IPS-NIHi7 (cell line): ENCODE measurements around the gene POLA1.

Experiments used
- DNase-seq: peaks from one replicate; pipeline ENCODE4 v3.0.0; 2012; ENCODE audit warnings: mixed read lengths; ENCODE audit errors: extremely low spot score

POLA1 gene

DNA sequence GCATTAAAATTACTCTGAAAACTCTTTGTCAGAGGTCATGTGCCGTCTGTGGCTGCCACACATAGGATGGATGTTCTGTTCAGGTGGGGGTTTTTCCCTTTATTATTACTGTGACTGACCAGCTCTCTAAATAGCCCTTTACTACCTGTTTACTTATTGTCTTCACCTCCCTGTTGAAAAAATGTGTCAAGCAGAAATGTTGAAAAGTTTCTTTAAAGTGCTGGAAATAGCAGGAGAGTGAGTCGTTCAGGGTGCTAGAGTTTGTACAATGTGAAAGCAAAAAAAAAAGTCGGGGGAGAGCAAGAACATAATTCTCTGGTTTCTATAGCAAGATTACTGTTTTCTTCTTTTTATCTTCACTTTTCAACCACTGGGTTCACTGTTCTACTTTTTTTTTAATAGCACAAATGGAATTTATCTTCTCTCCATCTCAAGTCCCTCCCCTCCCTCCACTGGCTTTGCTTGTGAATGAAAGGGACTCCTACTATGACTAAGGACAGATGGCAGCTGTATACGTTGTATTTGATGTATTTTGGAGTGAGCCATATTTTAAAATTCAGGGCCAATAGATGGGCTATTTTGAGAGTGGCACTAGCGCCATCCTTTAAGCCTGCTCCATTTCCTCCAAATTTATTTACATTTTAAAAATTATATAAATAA is 288.7 kb downstream of the POLA1 start:
- no peak for DNase-seq

DNA sequence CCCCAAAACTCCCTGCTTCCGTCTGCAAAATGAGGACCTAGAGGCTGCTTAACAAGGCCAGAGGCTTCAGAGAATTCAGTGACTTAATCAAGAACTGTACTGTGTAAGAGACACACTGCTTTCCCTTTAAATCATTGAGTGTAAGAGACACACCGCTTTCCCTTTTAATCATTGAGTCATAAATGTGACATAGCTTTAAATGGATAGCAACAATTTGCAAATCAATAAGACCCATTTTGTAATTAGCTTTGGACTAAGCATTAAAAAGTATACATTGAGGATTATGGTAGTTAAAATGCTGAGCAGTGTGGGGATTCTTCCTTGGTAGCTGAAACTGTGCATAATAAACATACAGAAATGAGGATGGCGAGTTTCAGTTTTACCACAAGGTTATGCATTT is 290.2 kb downstream of the POLA1 start:
- no peak for DNase-seq

DNA sequence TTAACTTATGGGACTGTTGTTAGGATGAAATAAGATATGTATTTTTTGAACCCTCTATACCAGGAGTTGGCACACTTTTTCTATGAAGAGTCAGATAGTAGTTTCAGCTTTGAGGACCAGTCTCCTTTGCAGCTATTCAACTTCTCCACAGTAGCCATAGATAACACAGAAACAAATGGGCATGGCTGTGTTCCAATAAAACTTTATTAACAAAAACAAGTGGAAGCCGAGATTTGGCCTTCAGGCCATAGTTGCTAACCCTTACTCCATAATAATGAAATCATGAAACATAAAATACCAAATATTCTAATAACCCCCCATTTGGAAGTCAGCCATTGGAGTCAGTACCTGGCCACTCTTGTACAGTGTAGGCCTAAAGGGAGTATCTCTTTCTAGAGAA is 291.4 kb downstream of the POLA1 start:
- DNase-seq = no peak

DNA sequence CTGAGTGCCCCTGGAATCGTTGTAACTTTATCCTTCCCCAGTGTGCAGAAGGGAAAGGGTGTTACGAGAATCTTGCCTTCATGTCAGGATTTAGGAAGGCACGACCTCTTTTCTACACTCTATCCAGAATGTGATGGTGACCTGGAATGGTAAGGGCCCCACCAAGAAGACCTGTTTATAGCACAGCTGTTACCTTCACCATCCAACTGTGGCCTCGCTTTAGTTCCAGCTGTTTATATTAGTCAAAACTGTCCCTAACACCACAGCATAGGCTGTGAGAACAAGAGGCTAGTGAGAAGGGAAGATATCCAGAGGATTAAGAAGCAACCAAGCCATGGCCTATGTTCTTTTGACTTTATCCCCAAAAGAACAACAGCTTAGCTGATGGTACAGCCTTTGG is 294.0 kb downstream of the POLA1 start:
- DNase-seq = no peak

DNA sequence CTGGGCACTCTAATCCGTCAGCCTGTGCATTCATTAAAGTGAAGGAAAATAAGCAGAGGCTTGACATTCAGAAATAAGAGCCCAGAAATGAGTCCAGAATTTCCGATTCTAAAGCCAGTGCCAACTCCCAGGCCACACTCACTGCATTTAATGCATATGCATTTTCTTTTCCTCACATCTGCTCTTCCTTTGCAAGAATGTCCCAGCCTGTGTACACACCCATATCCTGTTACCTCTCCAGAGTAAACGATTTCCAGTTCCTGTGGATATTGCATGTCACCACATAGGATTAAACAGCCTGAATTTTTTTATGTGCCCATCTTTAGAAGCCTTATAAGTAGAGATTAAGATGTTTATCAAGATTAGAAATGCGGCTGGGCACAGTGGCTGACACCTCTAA is 294.6 kb downstream of the POLA1 start:
- no peak for DNase-seq

DNA sequence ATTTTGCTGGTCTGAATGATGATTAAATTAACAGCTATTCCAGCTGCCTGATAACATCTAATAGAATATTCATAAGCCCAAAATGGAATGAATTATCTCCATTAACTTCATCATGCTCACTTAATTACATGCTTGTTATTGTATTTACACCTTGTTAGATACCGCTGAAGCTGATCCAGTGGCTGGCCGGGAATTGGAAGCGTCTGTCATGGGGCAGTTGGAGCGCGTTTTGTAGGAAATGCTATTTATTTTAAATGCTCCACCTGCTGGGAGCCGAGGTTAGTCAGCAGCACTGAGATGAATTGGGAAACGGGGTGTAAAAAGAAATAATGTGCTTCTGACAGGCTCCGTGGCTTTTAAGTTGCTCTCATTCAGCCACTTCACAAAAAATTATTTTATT is 296.8 kb downstream of the POLA1 start:
- peak; percentile 66 for DNase-seq

DNA sequence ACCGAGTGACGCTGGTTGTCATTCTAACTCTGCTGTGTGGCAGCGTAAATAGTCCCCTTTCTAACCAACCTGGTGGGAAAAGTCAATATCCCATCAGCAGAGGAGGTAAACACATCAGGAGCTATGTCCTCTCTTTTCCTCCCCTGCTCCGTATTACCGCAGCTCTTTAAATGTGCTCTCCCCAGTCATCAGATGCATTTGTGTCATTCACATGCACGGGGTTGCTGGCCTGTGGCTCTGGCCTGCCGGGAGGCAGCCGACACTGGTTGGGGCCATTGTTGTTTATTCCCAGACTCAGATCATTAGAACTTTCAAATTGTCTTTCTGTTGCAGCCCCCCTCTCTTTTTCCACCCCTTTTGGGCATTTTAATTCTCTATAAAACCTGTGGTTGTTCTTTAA is 300.2 kb downstream of the POLA1 start:
- peak; percentile 39 for DNase-seq

DNA sequence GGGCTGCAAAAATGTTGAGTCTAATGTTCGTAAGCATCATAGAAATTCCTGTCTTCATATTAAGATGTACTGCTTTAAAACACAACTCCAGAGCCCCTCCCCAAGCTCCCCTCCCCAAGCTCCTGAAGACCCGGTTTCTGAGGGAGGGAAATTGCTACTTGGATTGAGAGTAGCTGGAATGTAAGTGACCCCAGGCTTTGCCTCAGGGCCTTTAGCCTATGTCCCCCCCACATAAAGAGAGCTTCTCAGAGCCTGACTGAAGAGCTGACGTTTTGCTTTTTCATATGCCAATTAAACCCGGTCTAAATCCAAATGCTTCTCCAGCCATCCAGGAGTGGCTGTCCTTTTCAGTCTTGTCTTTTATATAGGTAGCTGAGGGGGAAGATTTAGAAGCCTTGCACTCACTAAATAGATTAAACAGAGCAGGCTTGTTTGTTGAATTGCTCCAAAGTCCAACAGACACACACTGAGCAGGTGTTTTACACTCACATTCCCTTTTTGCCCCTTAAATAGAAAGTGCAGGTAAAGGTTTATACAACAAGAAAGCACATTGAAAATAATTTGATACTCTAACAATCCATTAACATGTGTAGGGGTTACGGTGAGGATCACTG is 302.5 kb downstream of the POLA1 start:
- DNase-seq = peak; percentile 30

DNA sequence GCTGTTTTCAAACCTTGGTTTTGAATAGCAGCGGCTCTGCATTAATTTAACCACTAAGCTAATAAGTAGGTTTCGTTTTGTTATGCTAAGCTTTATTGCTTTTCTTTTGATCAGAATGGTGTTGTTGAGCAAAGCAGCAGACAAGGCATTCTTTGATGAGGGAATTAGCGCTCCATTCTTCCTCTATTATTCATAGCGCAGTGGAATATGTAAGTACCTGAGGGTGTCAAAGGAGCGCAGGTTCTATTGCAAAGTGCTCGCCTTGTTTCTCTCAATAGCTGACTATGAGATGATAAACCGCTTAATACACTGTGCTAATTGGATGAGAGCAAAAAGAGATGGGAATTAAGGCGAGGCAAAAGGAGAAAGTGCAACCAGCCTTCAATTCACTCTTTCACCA is 305.8 kb downstream of the POLA1 start:
- no peak for DNase-seq

DNA sequence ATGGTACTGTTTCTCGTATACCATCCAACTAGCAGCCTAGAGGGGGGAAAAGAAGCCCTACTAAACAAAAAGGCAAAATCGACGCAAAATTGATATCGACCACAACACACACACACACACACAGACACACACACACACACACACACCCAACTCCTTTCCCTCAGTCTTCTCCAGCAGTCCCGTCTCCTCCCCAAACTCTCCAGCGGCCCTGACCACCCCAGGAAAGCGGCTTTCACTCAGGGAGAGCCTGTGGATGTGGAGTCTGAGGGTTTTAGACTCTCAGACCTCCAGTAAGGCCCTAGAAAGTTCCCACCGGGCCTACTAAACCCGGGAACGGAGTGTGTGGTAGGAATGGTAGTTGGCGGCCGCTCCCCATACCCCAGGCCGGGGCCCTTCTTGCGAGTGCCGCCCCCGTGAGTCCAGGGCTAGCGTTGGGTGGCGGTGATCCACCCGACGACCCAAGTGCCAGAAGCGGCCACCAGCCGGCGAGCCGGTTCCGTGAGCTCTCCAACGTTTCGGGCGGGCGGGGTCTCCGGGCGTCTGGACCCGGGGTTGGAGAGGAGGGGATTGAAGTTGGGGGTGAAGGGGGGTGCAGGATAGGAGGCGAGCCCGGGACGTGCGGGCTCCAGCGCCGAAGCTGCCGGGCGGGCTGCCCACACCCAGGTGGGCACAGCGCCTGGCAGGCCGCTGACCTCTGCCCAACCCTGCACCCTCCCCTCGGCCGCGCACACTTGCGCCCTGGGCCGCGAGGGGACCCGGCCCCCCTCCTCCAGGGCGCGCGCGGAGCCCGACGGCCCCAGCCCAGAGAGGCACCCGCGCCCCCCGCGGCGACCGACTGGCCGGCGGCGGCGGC is 308.3 kb downstream of the POLA1 start:
- no peak for DNase-seq

DNA sequence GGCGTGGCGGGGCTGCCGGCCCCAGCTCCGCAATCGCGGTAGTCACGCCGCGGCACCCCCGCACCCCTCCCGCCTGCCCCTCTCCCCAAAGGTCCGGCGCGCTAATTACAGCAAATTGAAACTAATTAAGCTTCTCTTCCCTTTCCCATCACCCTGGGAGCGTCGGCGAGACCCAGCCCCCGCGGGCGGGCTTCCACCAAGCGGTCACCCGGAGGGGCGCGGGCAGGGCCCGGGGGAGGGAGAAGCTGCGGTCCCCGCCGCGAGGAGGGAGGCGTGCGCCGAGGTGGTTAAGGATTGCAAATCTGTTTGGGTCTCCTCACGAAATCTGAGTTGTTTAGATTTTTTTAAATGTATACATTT is 308.9 kb downstream of the POLA1 start:
- DNase-seq = no peak

DNA sequence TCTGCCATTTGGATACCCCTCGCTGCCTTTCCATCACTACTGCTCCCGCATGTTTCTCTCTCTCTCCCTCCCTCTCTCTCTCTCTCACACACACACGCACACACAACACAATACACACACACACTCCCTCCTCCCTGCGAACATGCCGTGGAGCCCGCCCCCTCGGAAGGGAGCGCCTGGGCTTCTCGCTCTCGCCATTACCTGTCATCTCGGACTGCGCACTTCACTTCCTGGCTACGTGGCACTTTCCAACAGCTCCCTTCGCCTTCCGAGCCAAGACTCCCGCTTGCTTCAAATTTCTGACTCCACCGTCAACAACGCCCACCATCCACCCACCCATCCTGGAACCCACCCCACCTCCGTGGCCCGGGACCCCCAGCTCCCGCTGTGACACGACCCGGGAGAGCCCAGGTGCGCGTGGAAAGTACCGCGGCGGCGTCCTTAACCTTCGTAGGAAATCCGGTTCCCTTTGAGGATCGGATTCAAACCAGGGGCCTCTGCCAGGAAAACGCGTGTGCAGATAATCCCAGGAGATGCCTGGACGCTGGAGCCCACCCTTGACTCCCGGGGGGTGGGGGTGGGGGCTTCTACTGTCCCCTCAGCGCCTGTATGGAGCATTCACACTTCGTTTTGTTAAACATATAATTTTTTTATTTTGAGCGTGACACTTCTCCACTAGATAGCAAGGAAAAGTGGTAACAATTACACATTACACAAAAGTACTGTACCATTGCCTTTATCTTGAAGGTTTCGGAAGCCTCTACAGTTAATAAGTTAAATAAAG is 309.5 kb downstream of the POLA1 start:
- peak; percentile 64 for DNase-seq

DNA sequence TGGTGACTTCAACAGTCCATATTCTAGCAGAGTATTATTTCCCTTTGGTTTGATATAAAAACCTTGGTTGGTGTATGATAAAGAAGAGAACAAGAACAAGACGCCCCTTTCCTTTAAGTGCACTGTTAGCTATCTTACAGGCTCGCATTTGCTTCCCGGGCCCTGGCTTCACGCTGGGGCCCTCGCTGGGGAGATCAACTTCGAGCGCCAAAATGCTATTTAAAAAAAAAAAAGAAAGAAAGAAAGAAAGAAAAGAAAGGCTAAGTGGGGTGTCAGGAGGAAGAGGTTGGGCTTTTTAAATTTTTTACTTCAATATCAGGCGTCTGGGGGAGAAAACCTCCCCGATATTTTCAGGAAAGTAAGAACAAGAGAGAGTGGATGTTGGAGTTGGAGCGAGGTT is 310.3 kb downstream of the POLA1 start:
- no peak for DNase-seq

DNA sequence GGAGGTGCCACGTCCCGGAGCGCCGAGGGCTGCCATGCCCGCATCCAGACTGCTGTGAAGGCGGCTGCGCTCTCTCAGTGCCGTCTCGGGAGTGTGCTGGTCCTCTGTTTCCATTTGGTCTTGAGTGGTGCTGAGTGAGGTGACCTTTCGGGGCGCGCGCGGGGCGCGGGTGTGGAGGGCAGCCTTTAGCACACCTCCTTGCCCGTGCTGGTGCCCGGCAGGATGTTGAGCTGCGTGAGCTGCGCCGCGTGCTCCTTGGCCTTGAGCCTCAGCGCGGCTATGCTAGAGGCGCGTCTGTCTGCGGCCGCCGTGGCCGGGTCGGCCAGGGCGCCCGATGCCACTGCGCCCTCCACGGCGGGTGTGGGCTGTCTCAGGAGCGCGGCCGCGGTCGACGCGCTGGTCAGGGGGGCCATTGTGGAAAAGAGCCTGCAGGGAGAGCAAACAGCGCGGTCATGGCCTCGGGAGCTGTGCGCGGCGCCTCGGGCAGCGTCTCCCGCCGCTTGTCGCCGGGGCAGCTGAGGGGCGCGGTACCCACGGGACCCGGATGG is 310.8 kb downstream of the POLA1 start:
- DNase-seq = no peak

DNA sequence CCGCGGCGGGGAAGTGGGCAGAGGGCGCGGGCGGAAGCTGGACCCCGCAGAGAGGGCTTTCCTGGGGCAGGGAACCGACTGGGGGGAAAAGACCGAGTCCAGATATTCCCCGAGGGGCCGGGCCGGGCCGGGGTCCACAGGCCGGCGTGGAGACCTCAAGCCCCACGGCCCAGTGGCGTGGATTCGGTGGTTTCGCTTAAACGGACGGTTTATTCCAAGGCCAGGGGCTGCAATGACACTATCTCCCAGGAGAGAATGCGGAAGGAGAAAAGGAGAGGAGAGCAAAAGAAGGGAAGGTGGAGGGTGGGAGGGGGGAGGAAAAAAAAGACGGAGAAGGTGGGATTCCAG is 311.3 kb downstream of the POLA1 start:
- DNase-seq = no peak

DNA sequence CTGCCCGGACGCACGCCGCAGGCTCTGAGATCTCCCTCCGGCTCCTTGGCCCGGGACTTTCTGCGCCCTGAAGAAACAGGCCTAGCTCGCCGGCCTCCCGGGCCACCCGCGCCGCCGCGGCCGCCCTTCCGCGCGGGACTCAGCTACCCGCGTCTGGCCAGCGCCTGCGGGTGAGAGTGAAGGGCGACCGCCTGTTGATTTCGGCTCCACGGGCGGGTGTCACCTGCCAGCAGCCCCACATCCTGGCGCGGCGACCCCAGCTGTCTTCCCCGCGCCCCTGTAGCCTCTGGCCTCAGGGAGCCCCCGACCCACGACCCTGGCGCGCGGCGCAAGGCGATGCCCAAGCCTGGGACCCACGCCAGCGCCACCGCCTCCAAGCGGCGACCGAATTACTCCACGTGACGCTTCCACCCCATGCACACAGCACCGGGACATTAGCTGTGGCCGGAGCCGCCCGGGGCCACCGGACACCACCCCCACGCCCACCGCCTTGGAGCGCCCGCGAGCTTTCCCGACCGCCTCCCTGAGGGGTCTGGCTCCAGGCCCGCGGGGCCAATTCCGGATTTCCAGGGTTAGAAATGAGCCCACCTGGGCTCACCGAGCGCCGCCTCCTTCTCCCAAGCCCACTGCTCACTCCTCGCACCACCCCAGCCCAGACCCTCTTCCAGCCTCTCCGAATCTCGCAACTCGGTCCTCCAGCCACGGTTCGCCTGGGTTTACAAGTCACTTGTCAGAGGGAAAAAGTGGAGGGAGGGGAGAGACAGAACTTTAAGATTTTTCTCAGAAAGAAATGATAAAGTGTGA is 311.9 kb downstream of the POLA1 start:
- no peak for DNase-seq

DNA sequence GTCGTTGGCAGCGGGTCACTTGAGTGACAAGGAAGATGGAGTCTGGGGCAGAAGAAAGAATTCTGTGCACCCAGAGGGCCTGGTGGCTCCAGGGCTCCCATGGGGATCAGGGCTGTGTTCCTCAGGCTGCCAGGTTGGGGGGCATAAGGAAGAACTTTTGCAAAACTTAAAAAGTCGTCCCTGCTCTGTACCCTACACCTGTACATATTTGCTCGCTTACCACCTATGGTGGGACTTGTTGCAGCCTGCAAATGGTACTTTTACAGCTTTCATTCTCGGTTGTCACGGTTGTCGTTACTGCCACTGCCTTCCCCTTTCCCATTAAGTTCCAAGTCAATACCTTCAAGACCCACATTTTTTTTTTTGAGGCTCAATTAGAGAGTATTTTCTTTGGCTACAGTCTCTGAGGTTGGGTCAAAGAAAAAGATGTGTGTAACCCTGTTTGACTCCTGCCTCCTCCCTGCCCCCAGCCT is 312.9 kb downstream of the POLA1 start:
- DNase-seq = no peak

DNA sequence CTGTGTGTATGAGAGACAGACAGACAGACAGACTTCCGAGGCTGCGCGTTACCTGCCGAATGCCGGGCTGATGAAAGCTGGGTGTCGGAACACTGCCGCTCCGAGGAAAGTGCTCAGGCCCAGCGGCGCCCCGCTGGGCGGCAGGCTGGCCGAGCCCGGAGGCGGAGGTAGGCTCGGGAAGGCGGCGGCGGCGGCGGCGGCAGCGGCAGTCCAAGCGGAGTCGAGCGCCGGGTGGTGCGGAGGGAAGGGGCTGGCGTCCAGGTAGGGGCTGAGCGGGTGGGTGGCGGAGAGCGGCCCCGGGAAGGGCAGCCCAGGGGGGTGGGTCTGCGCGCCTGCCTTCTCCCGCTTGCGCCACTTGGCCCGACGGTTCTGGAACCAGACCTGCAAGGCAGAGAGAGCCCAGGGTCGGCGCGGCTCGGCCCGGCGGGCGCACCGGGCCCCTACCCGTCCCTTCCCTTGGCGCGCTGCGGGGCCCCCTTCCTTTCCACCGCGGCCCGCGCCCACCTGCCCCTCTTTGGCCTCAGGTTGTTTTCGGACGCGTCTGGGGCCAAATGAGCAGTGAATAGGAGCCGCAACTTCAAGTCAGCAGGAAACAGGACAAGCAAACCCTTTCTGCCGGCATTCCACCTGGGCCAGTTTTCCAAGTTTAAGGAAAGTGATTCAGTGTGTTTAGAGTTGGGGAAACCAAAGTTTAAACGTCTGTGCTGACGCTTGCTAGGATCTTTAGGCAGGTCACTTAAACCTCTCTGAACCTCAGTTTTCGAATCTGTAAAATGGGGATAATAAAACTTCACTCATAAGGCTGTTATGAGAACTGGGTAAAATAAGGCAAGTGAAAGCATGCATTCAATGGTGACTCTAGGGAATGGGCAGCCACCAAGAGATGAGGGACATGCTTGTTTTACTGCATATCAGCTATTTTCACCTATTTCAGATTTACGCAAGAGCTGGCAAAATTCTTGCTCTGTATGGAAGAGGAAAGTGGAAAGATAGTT is 313.6 kb downstream of the POLA1 start:
- peak; percentile 51 for DNase-seq

DNA sequence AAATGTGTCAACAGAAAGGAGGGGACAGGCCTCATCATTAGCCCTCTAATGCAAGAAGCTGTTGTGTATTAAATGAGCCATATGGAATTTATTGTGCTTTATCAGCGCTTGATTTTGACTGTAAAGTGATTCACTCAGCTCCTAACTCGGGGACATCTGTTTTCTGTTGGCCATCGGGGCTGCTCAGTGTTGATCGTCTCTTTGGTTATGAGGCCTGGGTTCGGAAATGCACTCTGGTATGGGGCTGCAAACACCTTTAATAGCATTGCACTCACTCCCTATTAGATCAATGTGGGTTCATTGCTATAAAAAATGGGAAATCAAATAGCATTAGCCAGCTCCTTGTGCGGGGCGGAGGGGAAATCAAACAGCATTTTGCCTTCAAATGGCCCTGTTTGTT is 315.7 kb downstream of the POLA1 start:
- DNase-seq = no peak
